ENCODE results near the gene LONP1.

Gene LONP1

GRCh38 chr19:5718579-5719273, 1.2 kb downstream of the LONP1 start (continued):
- TF ChIP-seq ZNF391 (tag by site-specific recombination; IDR thresholded peaks at IDR 0.05; ENCODE audit: borderline replicate concordance, low read depth), result no peak
- peak; percentile 76 for TF ChIP-seq ZNF366 (tag by site-specific recombination; conservative IDR thresholded peaks at IDR 0.05)
- peak; percentile 33; the same call in 1 of the 2 replicates for TF ChIP-seq ZSCAN4 (tag by site-specific recombination; IDR thresholded peaks at IDR 0.05)
- TF ChIP-seq ZNF518A (tag by site-specific recombination; conservative IDR thresholded peaks at IDR 0.05; ENCODE audit: low read depth), result 0 out of 2 replicates have a peak, but pooled peaks have one; percentile 29
- no peak for TF ChIP-seq PBX3 (CRISPR knock-in tag; IDR thresholded peaks at IDR 0.05)
- TF ChIP-seq ZNF692 (tag by site-specific recombination; IDR thresholded peaks at IDR 0.05), result peak; percentile 77
- TF ChIP-seq HOXA7 (CRISPR knock-in tag; IDR thresholded peaks at IDR 0.05; ENCODE audit: borderline replicate concordance), result no peak
- no peak for TF ChIP-seq SCRT1 (tag by site-specific recombination; IDR thresholded peaks at IDR 0.05; ENCODE audit: borderline replicate concordance)
- no peak for TF ChIP-seq ZNF175 (tag by site-specific recombination; IDR thresholded peaks at IDR 0.05)
- TF ChIP-seq GLIS1 (tag by site-specific recombination; IDR thresholded peaks at IDR 0.05), result peak; percentile 74

GRCh38 chr19:5718037-5718578, 1.8 kb downstream of the LONP1 start:
- peaks cover 12% of the 10 kb centered on the region; the same call in 1 of the 2 replicates for H3K4me1 ChIP-seq (ENCODE audit: control insufficient read depth, insufficient read depth, low read length)
- no peaks in the 10 kb centered on the region for H3K9me3 ChIP-seq (ENCODE audit: control insufficient read depth, insufficient read depth, low read depth, low read length)
- H3K27ac ChIP-seq (ENCODE audit: extremely low read depth, low read depth, low read length), result peak overlapping the region; percentile 80
- peak overlapping the region; percentile 68 for H3K4me3 ChIP-seq (ENCODE audit: low read depth, low read length)
- ChIA-PET CTCF (interaction anchor here (0.9 to 1.6 kb wide), 5 partner anchors 12 to 72 kb away, joined by 3 to 7 read pairs (median 3); partner anchors contain the start of gene RPL36), POLR2A (interaction anchor here (0.5 to 4.1 kb wide), 12 partner anchors 10 to 1359 kb away, joined by 3 to 62 read pairs (median 4); partner anchors contain the start of genes DUS3L, NDUFA11 and RPL36)
- TF ChIP-seq PRDM10 (tag by site-specific recombination; IDR thresholded peaks at IDR 0.05), result peak; percentile 99
- TF ChIP-seq BCL11B (tag by site-specific recombination; IDR thresholded peaks at IDR 0.05; ENCODE audit: low read depth), result no peak
- no peak for TF ChIP-seq KLF17 (tag by site-specific recombination; IDR thresholded peaks at IDR 0.05)
- 0 out of 2 replicates have a peak, but pooled peaks have one; percentile 11 for TF ChIP-seq ZBTB8A (tag by site-specific recombination; IDR thresholded peaks at IDR 0.05)
- peak; percentile 61 for TF ChIP-seq ZFHX2 (tag by site-specific recombination; conservative IDR thresholded peaks at IDR 0.05)
- TF ChIP-seq EGR2 (tag by site-specific recombination; IDR thresholded peaks at IDR 0.05; ENCODE audit: low read depth), result 0 out of 2 replicates have a peak, but pooled peaks have one; percentile 24
- H3K36me3 ChIP-seq (ENCODE audit: control insufficient read depth in 2 of 2, insufficient read depth in 1 of 2, low read length in 2 of 2), result peaks cover 22 to 27% of the 10 kb centered on the region in 2 experiments; a peak in 2 of 3 replicates
